GM21529 (cell line): Measurements from ENCODE around the gene DENND4A.
"Not testable (repeated sequence)": the region's sequence is repeated elsewhere in the genome, so short reads cannot be mapped to it uniquely, and the experiment has no call there.

ENCODE experiments used
- ATAC-seq: cut with Tn5 transposase; IDR thresholded peaks from one replicate; pipeline ENCODE4 v1.9.1; 2021; ENCODE audit not compliant: unreplicated experiment

The DENND4A gene

DNA sequence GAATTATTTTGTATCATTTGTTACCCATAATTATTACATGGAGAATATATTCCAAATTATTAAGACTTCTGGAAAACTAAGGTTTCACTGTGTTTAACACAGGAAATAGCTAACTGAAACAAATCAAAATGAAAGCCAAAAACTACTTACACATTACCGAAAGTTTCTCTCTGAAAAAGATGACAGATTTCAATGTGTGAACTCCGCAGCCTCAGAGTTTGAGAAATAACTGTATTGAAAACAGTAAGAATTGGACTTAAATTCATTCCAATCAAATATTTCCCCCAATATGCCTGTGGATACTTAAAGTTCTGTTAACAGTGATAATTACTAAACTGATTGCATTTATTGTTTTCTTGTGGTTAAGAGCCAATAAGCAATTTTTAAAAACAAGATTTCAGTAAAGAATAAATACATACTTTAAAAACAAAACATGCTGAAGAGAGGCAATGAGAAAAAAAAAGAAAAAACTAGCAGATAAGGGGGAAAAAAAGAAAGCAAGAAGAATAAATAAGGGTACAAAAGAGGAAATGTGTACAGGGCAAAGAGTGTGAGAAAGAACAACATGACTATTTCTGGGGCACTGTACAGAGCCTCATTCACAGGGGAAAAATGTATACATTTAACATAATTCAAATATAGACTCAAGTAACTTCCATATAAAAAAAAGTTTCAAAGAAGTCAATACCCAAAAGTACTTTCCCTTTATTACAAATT is 30.7 kb downstream of the DENND4A start:
- no peak for ATAC-seq

- no peak for ATAC-seq
Measured at GRCh38 chr15:65759441-65759840, 32.7 kb downstream of the DENND4A start.

DNA sequence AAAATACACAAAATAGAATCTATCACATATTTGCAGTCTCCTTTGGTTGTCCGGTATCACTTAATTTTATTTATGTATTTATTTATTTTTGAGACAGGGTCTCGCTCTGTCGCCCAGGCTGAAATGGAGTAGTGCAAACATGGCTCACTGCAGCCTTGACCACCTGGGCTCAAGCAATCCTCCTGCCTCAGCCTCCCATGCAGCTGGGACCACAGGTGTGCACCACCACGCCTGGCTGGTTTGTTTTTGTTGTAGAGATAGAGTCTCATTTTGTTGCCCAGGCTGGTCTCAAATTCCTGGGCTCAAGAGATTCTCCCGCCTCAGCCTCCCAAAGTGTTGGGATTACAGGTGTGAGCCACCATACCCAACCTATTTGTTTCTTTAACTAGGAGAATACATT is 33.9 kb downstream of the DENND4A start:
- no peak for ATAC-seq

GRCh38 chr15:65757256-65757655 is 34.8 kb downstream of the DENND4A start:
- ATAC-seq: no peak

GRCh38 chr15:65752151-65752700 is 39.9 kb downstream of the DENND4A start:
- no peak for ATAC-seq

- ATAC-seq: no peak
Measured at GRCh38 chr15:65751431-65751830, 40.7 kb downstream of the DENND4A start.

DNA sequence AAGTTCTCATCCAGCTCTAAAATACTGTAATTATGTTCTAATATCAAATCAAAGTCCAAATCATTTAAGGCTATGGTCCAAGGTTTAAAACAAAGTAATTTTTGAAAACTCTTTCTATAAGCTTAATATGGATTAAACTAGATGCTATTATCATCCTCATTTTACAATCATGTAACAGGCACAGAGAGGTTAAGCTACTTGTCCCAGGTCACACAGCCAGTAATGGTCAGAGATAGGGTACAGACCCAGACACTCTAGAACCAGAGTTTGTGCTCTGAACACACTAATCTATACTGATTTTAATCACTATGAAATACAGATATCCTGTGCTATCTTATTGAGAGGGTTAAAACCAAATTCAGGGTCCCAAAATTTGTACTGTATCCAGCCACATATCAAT is 44.8 kb downstream of the DENND4A start:
- no peak for ATAC-seq

- no peak for ATAC-seq
Measured at GRCh38 chr15:65743637-65744252, 48.3 kb downstream of the DENND4A start.

GRCh38 chr15:65740148-65740547 is 51.9 kb downstream of the DENND4A start:
- ATAC-seq: no peak

DNA sequence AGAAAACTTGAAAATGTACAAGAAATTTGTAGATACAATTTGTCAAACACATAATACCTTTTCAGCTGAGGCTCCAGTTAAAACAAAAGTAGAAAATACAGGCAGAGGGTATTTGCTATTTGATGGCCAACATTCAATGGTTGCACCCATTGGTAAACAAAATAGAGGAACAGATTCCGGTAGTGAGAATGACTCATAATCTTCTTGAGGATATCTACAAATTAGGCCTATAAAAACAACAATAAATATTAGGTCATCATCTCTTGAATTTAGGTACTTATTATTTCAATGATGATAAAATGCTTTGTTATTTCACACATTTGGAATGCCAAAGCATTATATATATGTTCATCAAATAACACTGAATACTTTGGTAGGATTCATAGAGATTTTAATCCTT is 53.4 kb downstream of the DENND4A start:
- ATAC-seq: no peak

GRCh38 chr15:65733599-65733998 is 58.5 kb downstream of the DENND4A start:
- not testable (repeated sequence) for ATAC-seq

DNA sequence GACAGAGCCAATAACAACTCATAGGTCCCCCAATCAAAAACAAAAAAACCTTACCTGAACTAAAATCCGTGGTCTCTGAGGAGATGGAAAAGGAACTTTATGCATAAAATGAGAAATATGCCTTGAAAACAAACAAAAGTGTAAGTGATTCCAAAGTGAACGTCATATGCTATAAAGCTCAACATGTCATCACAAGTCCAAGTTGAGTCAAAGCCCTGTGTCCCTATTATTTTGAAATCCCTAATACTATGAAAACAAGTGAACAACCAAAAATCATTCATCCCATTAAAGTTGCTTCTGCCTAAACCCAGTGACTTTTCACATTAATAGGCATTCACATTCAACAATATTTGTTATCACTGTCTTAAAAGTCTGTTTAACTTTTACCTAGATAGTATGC is 59.4 kb downstream of the DENND4A start:
- ATAC-seq: no peak

DNA sequence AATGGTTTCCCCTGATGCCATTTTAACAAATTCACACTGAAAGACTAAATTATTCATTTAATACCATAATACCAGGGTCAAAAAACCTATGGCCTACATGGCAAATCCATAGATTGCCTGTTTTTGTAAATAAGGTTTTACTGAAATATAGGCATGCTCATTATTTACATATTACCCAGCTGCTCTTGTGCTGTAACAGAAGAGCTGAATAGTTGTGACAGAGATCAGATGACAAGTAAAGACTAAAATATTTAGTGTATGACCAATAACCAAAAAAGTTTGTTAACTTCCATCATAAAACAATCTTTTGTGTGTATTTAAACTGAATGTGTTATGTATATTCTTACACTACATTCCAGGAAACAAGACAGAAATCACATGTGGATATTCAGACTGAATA is 60.2 kb downstream of the DENND4A start:
- no peak for ATAC-seq

DNA sequence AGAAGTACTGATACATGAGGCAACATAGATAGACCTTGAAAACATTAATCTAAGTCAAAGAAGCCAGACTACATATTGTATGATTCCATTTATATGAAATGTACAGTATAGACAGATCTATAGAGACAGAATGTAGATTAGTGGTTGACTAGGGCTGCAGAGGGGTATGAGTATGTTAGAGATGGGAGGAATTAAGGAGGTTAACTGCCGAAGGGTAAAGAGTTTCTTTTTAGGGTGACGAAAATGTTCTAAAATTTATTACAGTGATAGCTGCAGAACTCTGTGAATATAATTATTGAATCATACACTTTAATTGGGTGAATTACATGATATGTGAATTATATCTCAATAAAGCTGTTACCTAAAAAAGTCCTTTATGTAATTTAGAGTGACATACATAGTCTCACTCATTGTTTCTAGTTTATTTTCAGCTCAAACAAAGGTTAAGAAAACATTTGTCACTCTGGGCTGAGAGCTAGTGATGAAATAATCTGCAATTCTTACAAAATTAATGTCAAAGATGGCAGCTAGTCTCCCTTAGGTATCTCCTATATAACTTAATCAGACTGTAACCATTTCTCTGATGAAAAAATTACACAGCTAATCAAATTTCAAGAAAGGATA is 61.4 kb downstream of the DENND4A start:
- no peak for ATAC-seq

DNA sequence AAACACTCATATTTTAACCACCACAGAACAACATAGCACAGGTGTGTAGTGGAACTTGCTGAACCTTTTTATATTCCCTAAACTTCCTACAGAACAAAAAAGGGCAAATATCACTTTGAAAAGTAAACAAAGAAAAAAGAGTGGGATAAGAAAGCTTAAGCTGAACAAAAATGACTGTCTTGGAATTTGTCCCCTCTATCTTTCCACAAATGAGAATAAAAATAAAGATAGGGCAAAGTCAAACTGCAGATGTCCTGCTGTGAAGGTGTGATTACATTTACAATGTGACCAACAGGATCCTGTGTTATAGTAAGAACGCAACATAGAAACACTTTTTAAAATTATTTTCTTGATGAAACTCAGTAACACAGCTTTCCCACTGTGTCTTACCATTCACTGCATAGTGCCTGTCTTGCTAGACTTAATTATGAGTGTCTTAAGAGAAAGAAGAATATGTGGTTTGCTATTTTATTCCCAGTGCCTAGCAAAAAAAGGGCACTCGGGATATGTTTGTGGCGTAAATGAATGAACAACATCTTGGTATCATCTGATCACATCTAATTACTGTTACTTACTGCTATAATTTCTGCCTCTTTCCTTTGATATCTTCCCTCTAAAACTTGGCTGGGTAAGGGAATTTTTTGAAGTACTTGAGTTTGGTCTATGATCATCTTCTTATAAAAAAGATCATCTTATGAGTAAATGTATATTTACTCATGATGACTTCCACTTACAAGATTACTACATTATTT is 67.5 kb downstream of the DENND4A start:
- ATAC-seq: no peak

- no peak for ATAC-seq
Measured at GRCh38 chr15:65723876-65724275, 68.2 kb downstream of the DENND4A start.

DNA sequence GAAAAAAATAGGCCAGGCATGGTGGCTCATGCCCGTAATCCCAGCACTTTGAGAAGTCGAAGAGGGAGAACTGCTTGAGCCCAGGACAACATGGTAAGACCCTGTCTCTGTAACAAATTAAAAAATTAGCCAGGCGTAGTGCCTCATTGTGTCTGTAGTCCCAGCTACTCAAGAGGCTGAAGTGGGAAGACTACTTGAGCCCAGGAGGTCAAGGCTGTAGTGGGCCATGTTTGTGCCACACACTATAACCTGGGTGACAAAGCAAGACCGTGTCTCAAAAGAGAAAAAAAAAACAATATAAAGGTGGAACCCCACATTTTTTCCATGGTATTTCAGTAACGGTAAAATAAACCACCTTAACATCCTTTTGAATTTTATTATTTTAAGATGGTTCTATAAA is 69.9 kb downstream of the DENND4A start:
- no peak for ATAC-seq

GRCh38 chr15:65712415-65712814 is 79.7 kb downstream of the DENND4A start:
- ATAC-seq: no peak

GRCh38 chr15:65695081-65695480 is 97.0 kb downstream of the DENND4A start:
- ATAC-seq: no peak

DNA sequence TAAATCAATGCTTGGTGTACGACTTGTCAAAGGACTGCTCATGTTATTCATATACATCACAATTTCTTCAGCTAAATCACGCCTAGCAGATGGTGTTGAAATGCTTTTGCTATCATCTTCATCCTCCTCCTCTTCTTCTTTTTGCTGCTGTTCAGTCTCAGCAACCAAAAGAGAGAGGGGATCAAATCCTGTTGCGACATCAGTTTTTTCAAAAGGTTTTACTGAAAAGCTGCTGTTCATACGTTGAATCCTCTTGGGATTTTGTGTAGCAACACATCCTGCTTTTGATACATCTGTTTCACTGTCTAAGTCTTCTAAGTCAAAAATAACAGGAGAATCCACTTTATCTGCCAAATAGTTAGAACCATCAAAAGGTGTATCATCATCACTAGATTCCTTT is 101.3 kb downstream of the DENND4A start:
- no peak for ATAC-seq

DNA sequence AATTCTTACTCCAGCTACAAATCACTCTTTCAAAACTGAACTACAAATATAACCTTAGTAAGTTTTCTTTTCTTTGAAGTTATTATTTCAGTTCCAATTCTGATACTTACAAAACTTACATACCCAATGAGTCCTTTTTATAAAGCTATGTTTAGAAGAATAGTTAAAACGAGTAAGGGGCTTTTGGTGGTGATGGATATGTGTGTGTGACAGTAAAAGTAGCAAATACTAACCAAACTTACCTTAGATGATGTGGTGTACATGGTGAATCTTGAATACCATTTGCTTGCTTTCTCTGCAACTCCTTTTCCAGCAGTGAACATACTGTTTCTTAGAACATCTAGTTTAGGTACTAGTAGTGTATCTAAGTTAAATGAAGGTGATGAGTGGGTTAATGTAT is 101.9 kb downstream of the DENND4A start:
- ATAC-seq: no peak
